GM21515 (cell line): ENCODE results near the gene LRP8.

Source experiments
- ATAC-seq: cut with Tn5 transposase; IDR thresholded peaks from one replicate; pipeline ENCODE4 v1.9.1; 2021; ENCODE audit not compliant: unreplicated experiment

Gene LRP8

GRCh38 chr1:53266038-53266437 lies 61.8 kb downstream of the LRP8 start:
- no peak for ATAC-seq

GRCh38 chr1:53265581-53265980 lies 62.3 kb downstream of the LRP8 start:
- no peak for ATAC-seq

- ATAC-seq = no peak
These were observed 63.8 kb downstream of the LRP8 start for GRCh38 chr1:53264048-53264447.

GRCh38 chr1:53262000-53262399 lies 65.9 kb downstream of the LRP8 start:
- ATAC-seq = no peak

GRCh38 chr1:53260631-53261247 lies 67.1 kb downstream of the LRP8 start:
- ATAC-seq = no peak

GRCh38 chr1:53259932-53260331 lies 67.9 kb downstream of the LRP8 start:
- ATAC-seq = no peak

- no peak for ATAC-seq
These were observed 69.7 kb downstream of the LRP8 start for GRCh38 chr1:53258216-53258615.

GRCh38 chr1:53257454-53258081 lies 70.3 kb downstream of the LRP8 start:
- ATAC-seq = no peak

GRCh38 chr1:53256511-53257453 lies 71.1 kb downstream of the LRP8 start:
- no peak for ATAC-seq

GRCh38 chr1:53255031-53255430 lies 72.8 kb downstream of the LRP8 start:
- no peak for ATAC-seq

GRCh38 chr1:53254011-53254640 lies 73.7 kb downstream of the LRP8 start:
- ATAC-seq = no peak

- no peak for ATAC-seq
These were observed 77.5 kb downstream of the LRP8 start for GRCh38 chr1:53250325-53250724.

GRCh38 chr1:53249706-53250105 lies 78.2 kb downstream of the LRP8 start:
- no peak for ATAC-seq

- ATAC-seq = no peak
These were observed 81.4 kb downstream of the LRP8 start for GRCh38 chr1:53246261-53247134.

- no peak for ATAC-seq
These were observed 83.7 kb downstream of the LRP8 start for GRCh38 chr1:53244141-53244540.

GRCh38 chr1:53242381-53242780 lies 85.5 kb downstream of the LRP8 start:
- no peak for ATAC-seq

GRCh38 chr1:53241828-53242227 lies 86.0 kb downstream of the LRP8 start:
- no peak for ATAC-seq

- ATAC-seq = peak; percentile 96
These were observed 89.4 kb downstream of the LRP8 start, which contains the start of gene MAGOH for GRCh38 chr1:53238197-53239155. Gene MAGOH (minus strand): TSS chr1:53238518. CDS start chr1:53238448, 70 bp downstream.

GRCh38 chr1:53237638-53238037 lies 90.2 kb downstream of the LRP8 start:
- ATAC-seq = no peak
